MCF 10A (cell line): ENCODE measurements around the gene STK33. TPM values are rescaled to one million over a fixed set of nuclear protein-coding genes. Genes with fewer than 3 reads are reported as not detected.

Source experiments
- BruUV-seq: library from RNA; stranded (reverse); fragments of 400-500 nt; replicated peaks from 2 replicates; lab custom pipeline; 2021; lab: Mats Ljungman, UMichigan
- CTCF ChIA-PET: fragments of 300-600 bp; sonication (Branson Sonifier 250); formaldehyde crosslinking; extraction: SDS; loops from one replicate; lab custom pipeline; 2021; ENCODE audit warnings: antibody characterized with exemption, inconsistent platforms; lab: Yijun Ruan, JAX
- POLR2A ChIA-PET: fragments of 300-600, 350-650 bp; sonication (Branson Sonifier 250); formaldehyde crosslinking; extraction: SDS; loops from one replicate; lab custom pipeline; 2020; ENCODE audit warnings: antibody characterized with exemption, inconsistent platforms; lab: Yijun Ruan, JAX
- DNase-seq: peaks from one replicate; pipeline ENCODE4 v3.0.0-alpha.2; 2018; ENCODE audit not compliant: unreplicated experiment
- H3K27ac Mint-ChIP-seq: one replicate; pipeline ENCODE4 v1.8.0; 2022; ENCODE audit warnings: mild to moderate bottlenecking, low read depth, mixed read lengths; ENCODE audit not compliant: unreplicated experiment
- H3K27me3 Mint-ChIP-seq: one replicate; pipeline ENCODE4 v1.8.0; 2022; ENCODE audit warnings: mixed read lengths; ENCODE audit not compliant: insufficient read depth, unreplicated experiment
- H3K36me3 Mint-ChIP-seq: one replicate; pipeline ENCODE4 v1.8.0; 2022; ENCODE audit warnings: mild to moderate bottlenecking, moderate library complexity, mixed read lengths; ENCODE audit not compliant: insufficient read depth, unreplicated experiment
- H3K4me1 Mint-ChIP-seq: one replicate; pipeline ENCODE4 v1.8.0; 2022; ENCODE audit warnings: mixed read lengths; ENCODE audit not compliant: insufficient read depth, unreplicated experiment
- H3K4me3 Mint-ChIP-seq: one replicate; pipeline ENCODE4 v1.8.0; 2022; ENCODE audit warnings: mild to moderate bottlenecking, moderate library complexity, mixed read lengths; ENCODE audit not compliant: unreplicated experiment
- H3K9me3 Mint-ChIP-seq: one replicate; pipeline ENCODE4 v1.8.0; 2022; ENCODE audit warnings: mixed read lengths; ENCODE audit not compliant: unreplicated experiment
- CTCF ChIP-seq: fragments of 200-600 bp; IDR thresholded peaks from one replicate; pipeline ENCODE4 v1.8.0; 2022; ENCODE audit warnings: antibody characterized with exemption, mild to moderate bottlenecking; ENCODE audit not compliant: unreplicated experiment
- intact Hi-C: fragments of 100-400 bp; cut with micrococcal nuclease; formaldehyde crosslinking; loops from 2 replicates; pipeline ENCODE4 v1.14.1; 2022
- total RNA-seq: library from RNA; stranded (reverse); gene quantifications from 2 replicates; pipeline ENCODE4 v1.2.3, GENCODE V29; 2022

The STK33 gene
- total RNA-seq, 1 experiment from 2014 or later, result 0.58 TPM

GRCh38 chr11:8617063-8617462 lies 23.0 kb upstream of the STK33 start:
- no peaks in the 10 kb centered on the region for H3K9me3 Mint-ChIP-seq
- no TSS peak for BruUV-seq
- ChIA-PET POLR2A (no interaction called here), CTCF (interaction anchor here (0.6 to 0.7 kb wide), 2 partner anchors 8 to 19 kb away, joined by 3 read pairs; no protein-coding TSS in a partner anchor)
- no peak overlapping the region for H3K27ac Mint-ChIP-seq
- peaks cover 43% of the 10 kb centered on the region for H3K36me3 Mint-ChIP-seq
- no peak overlapping the region for H3K4me3 Mint-ChIP-seq
- no peaks in the 10 kb centered on the region for H3K27me3 Mint-ChIP-seq
- TF ChIP-seq CTCF, result no peak
- intact Hi-C loops, result no loop called here
- no peak for DNase-seq
- no peaks in the 10 kb centered on the region for H3K4me1 Mint-ChIP-seq

GRCh38 chr11:8615291-8616032 lies 21.4 kb upstream of the STK33 start:
- Mint-ChIP-seq H3K9me3 (no peaks in the 10 kb centered on the region), H3K27me3 (no peaks in the 10 kb centered on the region), H3K27ac (no peak overlapping the region), H3K4me3 (no peak overlapping the region), H3K4me1 (no peaks in the 10 kb centered on the region), H3K36me3 (peaks cover 45% of the 10 kb centered on the region)
- no peak for DNase-seq
- POLR2A ChIA-PET, result no interaction called here
- CTCF ChIA-PET, result no interaction called here
- no peak for TF ChIP-seq CTCF
- BruUV-seq, result no TSS peak
- intact Hi-C loops, result no loop called here

- no peak for TF ChIP-seq CTCF
- Mint-ChIP-seq H3K36me3 (peaks cover 43% of the 10 kb centered on the region), H3K27ac (no peak overlapping the region), H3K4me1 (no peaks in the 10 kb centered on the region), H3K27me3 (no peaks in the 10 kb centered on the region), H3K4me3 (no peak overlapping the region), H3K9me3 (no peaks in the 10 kb centered on the region)
- CTCF ChIA-PET, result interaction anchor here (0.6 kb wide), 1 partner anchor 627 kb away, joined by 3 read pairs; the partner anchor contains the start of gene EIF3F
- POLR2A ChIA-PET, result interaction anchor here (0.7 kb wide), 1 partner anchor 139 kb away, joined by 3 read pairs; no protein-coding TSS in a partner anchor
- intact Hi-C loops, result no loop called here
- no TSS peak for BruUV-seq
- DNase-seq, result no peak
These were observed 20.5 kb upstream of the STK33 start for GRCh38 chr11:8614497-8614896.

- DNase-seq, result no peak
- peaks cover 41% of the 10 kb centered on the region for H3K36me3 Mint-ChIP-seq
- no TSS peak for BruUV-seq
- H3K27me3 Mint-ChIP-seq, result no peaks in the 10 kb centered on the region
- H3K27ac Mint-ChIP-seq, result no peak overlapping the region
- H3K4me3 Mint-ChIP-seq, result no peak overlapping the region
- H3K9me3 Mint-ChIP-seq, result no peaks in the 10 kb centered on the region
- ChIA-PET POLR2A (interaction anchor here (0.9 to 1.1 kb wide), 2 partner anchors 14 to 16 kb away, joined by 3 to 4 read pairs; no protein-coding TSS in a partner anchor), CTCF (interaction anchor here (0.7 to 1.0 kb wide), 2 partner anchors 16 to 366 kb away, joined by 3 read pairs; no protein-coding TSS in a partner anchor)
- intact Hi-C loops, result no loop called here
- no peak for TF ChIP-seq CTCF
- H3K4me1 Mint-ChIP-seq, result no peaks in the 10 kb centered on the region
These were observed 19.0 kb upstream of the STK33 start for GRCh38 chr11:8613036-8613435.
